ENCODE measurements around the gene AGT.
"Not testable (repeated sequence)": the region's sequence is repeated elsewhere in the genome, so short reads cannot be mapped to it uniquely, and the experiment has no call there.

GRCh38 chr1:230658103-230658502, 55.8 kb downstream of the AGT start:
- not testable (repeated sequence) for TF ChIP-seq CTCF (IDR thresholded peaks at IDR 0.05; ENCODE audit: insufficient read depth, low read length, poor library complexity, severe bottlenecking); EZH2phosphoT487 (conservative IDR thresholded peaks at IDR 0.05; ENCODE audit: low read length)

All from SU-DHL-6 (cell line).